HG02852 (cell line): ENCODE data around the gene COMP.
A peak's percentile ranks its signal among the peaks of the same experiment; 100 is the strongest.
"Not testable (repeated sequence)": the region's sequence is repeated elsewhere in the genome, so short reads cannot be mapped to it uniquely, and the experiment has no call there.

Experiments used
- ATAC-seq: cut with Tn5 transposase; IDR thresholded peaks from one replicate; pipeline ENCODE4 v1.9.1; 2021; ENCODE audit warnings: mild to moderate bottlenecking, moderate library complexity; ENCODE audit not compliant: unreplicated experiment

Gene COMP

GRCh38 chr19:18790566-18791314, at the start of gene COMP:
COMP (minus strand) TSS chr19:18791305; CDS start chr19:18791269, 36 bp downstream.
- ATAC-seq = no peak

- ATAC-seq = no peak
These were observed 49.5 kb upstream of the COMP start for GRCh38 chr19:18840288-18841267.

GRCh38 chr19:18839465-18840287, 48.6 kb upstream of the COMP start:
- ATAC-seq = no peak

GRCh38 chr19:18834644-18834984, 43.5 kb upstream of the COMP start:
- ATAC-seq = no peak

- no peak for ATAC-seq
These were observed 42.9 kb upstream of the COMP start for GRCh38 chr19:18833849-18834643.

GRCh38 chr19:18833141-18833476, 42.0 kb upstream of the COMP start:
- ATAC-seq = no peak

GRCh38 chr19:18832306-18833140, 41.4 kb upstream of the COMP start:
- peak; percentile 30 for ATAC-seq

GRCh38 chr19:18831524-18832305, 40.6 kb upstream of the COMP start, which contains the start of gene UPF1:
UPF1 (plus strand) TSS chr19:18831959; CDS start chr19:18832210, 251 bp downstream.
- peak; percentile 58 for ATAC-seq

GRCh38 chr19:18830488-18830887, 39.4 kb upstream of the COMP start:
- no peak for ATAC-seq

GRCh38 chr19:18828786-18829185, 37.7 kb upstream of the COMP start:
- no peak for ATAC-seq

- no peak for ATAC-seq
These were observed 26.5 kb upstream of the COMP start for GRCh38 chr19:18817574-18817973.

GRCh38 chr19:18816645-18817044, 25.5 kb upstream of the COMP start:
- not testable (repeated sequence) for ATAC-seq

GRCh38 chr19:18815673-18816072, 24.6 kb upstream of the COMP start:
- ATAC-seq = no peak

- no peak for ATAC-seq
These were observed 23.0 kb upstream of the COMP start for GRCh38 chr19:18814063-18814462.

- not testable (repeated sequence) for ATAC-seq
These were observed 20.5 kb upstream of the COMP start for GRCh38 chr19:18811638-18812037.

GRCh38 chr19:18809149-18809868, 18.2 kb upstream of the COMP start:
- ATAC-seq = no peak

GRCh38 chr19:18807861-18808331, 16.8 kb upstream of the COMP start:
- ATAC-seq = no peak

- no peak for ATAC-seq
These were observed 13.5 kb upstream of the COMP start for GRCh38 chr19:18804643-18805042.
